GM23248 (cell line): ENCODE measurements around the gene NCOA3. TPM values are rescaled to one million over a fixed set of nuclear protein-coding genes. Genes with fewer than 3 reads are reported as not detected.

Experiments
- DNase-seq: peaks from one replicate; pipeline ENCODE4 v3.0.0-alpha.2; 2015
- H2AFZ ChIP-seq: fragments of 200-600 bp; sonication (generic); 2 replicates; pipeline ENCODE4 v1.6.1; 2016; ENCODE audit warnings: antibody characterized with exemption
- H3F3A ChIP-seq: fragments of 200-600 bp; sonication (generic); 2 replicates; pipeline ENCODE4 v1.6.1; 2016; ENCODE audit warnings: mild to moderate bottlenecking, antibody characterized with exemption, mixed run types; ENCODE audit not compliant: insufficient read depth
- H3K27ac ChIP-seq: fragments of 200-600 bp; sonication (generic); 2 replicates; pipeline ENCODE4 v1.5.1; 2016; ENCODE audit warnings: mild to moderate bottlenecking
- H3K27me3 ChIP-seq: fragments of 200-600 bp; sonication (generic); replicated peaks from 2 replicates; pipeline ENCODE4 v1.6.1; 2016; ENCODE audit warnings: mild to moderate bottlenecking; ENCODE audit not compliant: insufficient read depth
- H3K36me3 ChIP-seq: fragments of 200-600 bp; sonication (generic); 2 replicates; pipeline ENCODE4 v1.6.1; 2016; ENCODE audit warnings: low read depth, mild to moderate bottlenecking
- H3K4me1 ChIP-seq: fragments of 200-600 bp; sonication (generic); 2 replicates; pipeline ENCODE4 v1.6.1; 2016; ENCODE audit warnings: mild to moderate bottlenecking; ENCODE audit not compliant: insufficient read depth
- H3K4me2 ChIP-seq: fragments of 200-600 bp; sonication (generic); one replicate; pipeline ENCODE4 v1.6.1; 2016; ENCODE audit warnings: mild to moderate bottlenecking; ENCODE audit not compliant: unreplicated experiment
- H3K4me3 ChIP-seq: fragments of 200-600 bp; sonication (generic); 2 replicates; pipeline ENCODE4 v1.5.1; 2016; ENCODE audit warnings: mild to moderate bottlenecking
- H3K79me2 ChIP-seq: fragments of 200-600 bp; sonication (generic); 2 replicates; pipeline ENCODE4 v1.6.1; 2016; ENCODE audit warnings: mild to moderate bottlenecking; ENCODE audit not compliant: insufficient read depth
- H3K9ac ChIP-seq: fragments of 200-600 bp; sonication (generic); 2 replicates; pipeline ENCODE4 v1.6.1; 2016; ENCODE audit warnings: mild to moderate bottlenecking
- H3K9me2 ChIP-seq: fragments of 200-600 bp; sonication (generic); 2 replicates; pipeline ENCODE4 v1.6.1; 2016; ENCODE audit warnings: mixed run types, mild to moderate bottlenecking, moderate library complexity; ENCODE audit not compliant: insufficient read depth
- H3K9me3 ChIP-seq: fragments of 200-600 bp; sonication (generic); one replicate; pipeline ENCODE4 v1.6.1; 2017; ENCODE audit warnings: low read depth
- H4K20me1 ChIP-seq: fragments of 200-600 bp; sonication (generic); 2 replicates; pipeline ENCODE4 v1.6.0; 2016; ENCODE audit not compliant: insufficient read depth
- EZH2 ChIP-seq: fragments of 200-600 bp; sonication (generic); IDR thresholded peaks from 2 replicates; pipeline ENCODE4 v1.6.1; 2018; ENCODE audit warnings: antibody characterized with exemption, mild to moderate bottlenecking; ENCODE audit not compliant: insufficient read depth, poor library complexity, severe bottlenecking
- EZH2phosphoT487 ChIP-seq: fragments of 200-600 bp; sonication (generic); IDR thresholded peaks from 2 replicates; pipeline ENCODE4 v1.6.1; 2018; ENCODE audit warnings: antibody characterized with exemption, moderate library complexity, mild to moderate bottlenecking, low read depth; ENCODE audit not compliant: insufficient read depth
- WGBS, 2 experiments: methylation state at CpG; one replicate each; pipeline ENCODE4 v1.1.6; 2015 to 2017; ENCODE audit warnings: low lambda C conversion rate in 2 of 2, low coverage in 1 of 2; ENCODE audit errors: missing lambda C conversion rate in 2 of 2; 5-methylcytosine and 5-hydroxymethylcytosine counted together
- in situ Hi-C: fragments of 300-500 bp; cut with MboI; formaldehyde crosslinking; loops from 2 replicates; pipeline ENCODE4 v1.15.0; 2020
- polyA plus RNA-seq: library from polyadenylated mRNA; unstranded; fragments of >200 nt; fragmentation: Nextera tagmentation; extraction: Ambion mirVana; gene quantifications from 2 replicates; pipeline ENCODE4 v1.2.1, GENCODE V29; 2016
- total RNA-seq: library from RNA; depleted of rRNA; stranded (reverse); fragments of >200 nt; shearing (Covaris generic); gene quantifications from 2 replicates; pipeline ENCODE4 v1.2.3, GENCODE V29; 2014

The NCOA3 gene
- total and polyA plus RNA-seq, 2 experiments from 2014 or later, result 19.5 to 36.6 TPM

- in situ Hi-C loops, result loop anchor here (5.0 to 25.0 kb wide), 2 partner anchors 943 to 1238 kb away; partner anchors contain the start of gene ARFGEF2
- 77 to 82% methylated on average over 15 of the region's 15 CpGs for WGBS, 2 experiments
- H3K27ac ChIP-seq, result no peak overlapping the region
- H3K9me2 ChIP-seq, result no peaks in the 10 kb centered on the region
- no peaks in the 10 kb centered on the region for H3K27me3 ChIP-seq
- TF ChIP-seq EZH2 (no peak), EZH2phosphoT487 (no peak)
- H3K9me3 ChIP-seq, result no peaks in the 10 kb centered on the region
- no peak overlapping the region for H2AFZ ChIP-seq
- DNase-seq, result no peak
- H3K4me3 ChIP-seq, result no peak overlapping the region
- no peak overlapping the region for H3K4me2 ChIP-seq
- H3K4me1 ChIP-seq, result no peaks in the 10 kb centered on the region
- no peaks in the 10 kb centered on the region for H4K20me1 ChIP-seq
- H3K79me2 ChIP-seq, result no peaks in the 10 kb centered on the region
- H3K36me3 ChIP-seq, result no peaks in the 10 kb centered on the region
- no peak overlapping the region for H3K9ac ChIP-seq
- no peaks in the 10 kb centered on the region for H3F3A ChIP-seq
Observed at GRCh38 chr20:47674145-47674544, 172.5 kb downstream of the NCOA3 start.

GRCh38 chr20:47674686-47675085 lies 173.0 kb downstream of the NCOA3 start:
- H3K4me2 ChIP-seq, result no peak overlapping the region
- no peak overlapping the region for H3K9ac ChIP-seq
- H3K27me3 ChIP-seq, result no peaks in the 10 kb centered on the region
- in situ Hi-C loops, result loop anchor here (5.0 to 25.0 kb wide), 2 partner anchors 943 to 1238 kb away; partner anchors contain the start of gene ARFGEF2
- no peaks in the 10 kb centered on the region for H4K20me1 ChIP-seq
- H3K36me3 ChIP-seq, result no peaks in the 10 kb centered on the region
- no peak overlapping the region for H3K4me3 ChIP-seq
- no peak overlapping the region for H2AFZ ChIP-seq
- 63 to 65% methylated on average over 14 of the region's 14 CpGs for WGBS, 2 experiments
- H3K79me2 ChIP-seq, result no peaks in the 10 kb centered on the region
- H3K4me1 ChIP-seq, result no peaks in the 10 kb centered on the region
- TF ChIP-seq EZH2phosphoT487, result no peak
- TF ChIP-seq EZH2, result no peak
- no peak overlapping the region for H3K27ac ChIP-seq
- no peaks in the 10 kb centered on the region for H3K9me2 ChIP-seq
- H3F3A ChIP-seq, result no peaks in the 10 kb centered on the region
- H3K9me3 ChIP-seq, result no peaks in the 10 kb centered on the region
- no peak for DNase-seq

DNA sequence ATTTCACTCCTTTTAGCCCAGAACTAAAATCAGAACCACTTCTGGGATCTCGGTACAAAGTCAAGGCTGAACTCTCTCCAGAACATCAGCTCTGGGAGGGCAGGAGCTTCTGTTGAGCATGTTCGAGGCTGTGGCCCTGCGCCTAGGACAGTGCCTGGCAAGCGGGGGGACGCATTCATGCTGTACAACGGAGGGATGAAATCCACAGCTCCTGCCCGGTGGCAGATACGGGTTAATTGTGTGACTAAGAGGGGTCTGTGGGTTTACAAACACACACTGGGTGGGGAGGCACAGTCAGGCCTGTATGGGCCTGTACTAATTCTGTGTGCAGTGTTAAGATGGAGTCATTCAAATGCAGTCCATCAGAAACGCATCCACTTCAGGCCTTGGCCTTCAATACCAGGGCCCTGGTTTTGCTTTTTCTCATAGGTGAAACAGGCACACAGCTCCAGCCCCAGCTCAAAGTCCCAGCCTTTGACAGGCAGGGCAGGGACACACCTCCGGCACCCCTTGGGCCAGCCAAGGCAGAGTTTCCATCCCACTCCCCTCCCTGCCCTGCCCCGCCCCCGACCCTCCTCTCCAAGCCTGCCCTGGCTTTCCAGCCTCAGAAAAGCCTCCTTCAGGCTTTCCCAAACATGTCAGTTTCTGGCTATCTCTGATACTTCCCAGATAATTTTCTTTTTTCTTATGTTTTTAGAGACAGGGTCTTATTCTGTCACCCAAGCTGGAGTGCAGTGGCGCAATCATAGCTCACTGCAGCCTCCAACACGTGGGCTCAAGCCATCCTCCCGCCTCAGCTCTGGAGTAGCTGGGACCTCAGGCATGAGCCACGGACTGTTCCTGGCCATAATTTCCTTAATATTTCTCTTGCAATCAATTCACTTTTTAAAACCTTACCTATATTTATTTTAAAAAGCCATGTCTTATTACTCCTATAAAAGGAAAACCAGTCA lies 173.8 kb downstream of the NCOA3 start:
- Histone ChIP-seq H2AFZ (no peak overlapping the region), H3K9ac (no peak overlapping the region), H3K36me3 (no peaks in the 10 kb centered on the region), H3K4me2 (no peak overlapping the region), H3F3A (no peaks in the 10 kb centered on the region), H3K4me3 (no peak overlapping the region), H3K9me3 (no peaks in the 10 kb centered on the region), H3K27me3 (no peaks in the 10 kb centered on the region), H3K4me1 (no peaks in the 10 kb centered on the region), H3K9me2 (no peaks in the 10 kb centered on the region), H3K27ac (no peak overlapping the region), H4K20me1 (no peaks in the 10 kb centered on the region), H3K79me2 (no peaks in the 10 kb centered on the region)
- no peak for DNase-seq
- 88 to 91% methylated on average over 14 to 16 of the region's 16 CpGs for WGBS, 2 experiments
- in situ Hi-C loops, result no loop called here
- TF ChIP-seq EZH2phosphoT487 (no peak), EZH2 (no peak)

DNA sequence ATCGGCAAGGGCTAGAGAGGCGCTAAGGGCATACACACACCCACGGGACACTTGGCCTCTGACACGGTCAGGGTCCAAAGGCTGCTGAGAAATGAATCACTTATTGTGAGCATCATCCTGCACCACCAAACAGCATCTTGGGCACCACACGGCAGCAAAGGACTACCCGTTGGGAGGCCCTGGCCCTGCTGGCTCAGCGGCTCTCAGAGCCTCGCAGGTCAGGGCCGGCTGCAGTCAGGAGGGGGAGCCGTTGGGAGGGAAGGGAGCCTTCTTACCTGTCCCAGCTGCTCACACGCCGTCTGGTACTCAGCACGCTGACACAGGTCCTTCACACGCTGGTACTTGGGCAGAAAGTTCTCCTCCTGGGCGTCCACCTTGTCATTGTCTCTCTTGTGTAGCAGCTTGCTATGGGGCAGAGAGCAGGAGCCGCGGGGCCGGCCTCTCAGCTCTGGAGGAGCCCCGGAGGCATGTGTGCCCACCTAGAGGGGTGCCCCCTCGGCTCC lies 174.6 kb downstream of the NCOA3 start:
- no peak overlapping the region for H3K27ac ChIP-seq
- H3K4me1 ChIP-seq, result no peaks in the 10 kb centered on the region
- no peaks in the 10 kb centered on the region for H3K27me3 ChIP-seq
- no peak overlapping the region for H3K4me2 ChIP-seq
- H3K4me3 ChIP-seq, result no peak overlapping the region
- WGBS, 2 experiments, result 87 to 88% methylated on average over 19 to 20 of the region's 20 CpGs
- no peaks in the 10 kb centered on the region for H4K20me1 ChIP-seq
- DNase-seq, result no peak
- H3K9me3 ChIP-seq, result no peaks in the 10 kb centered on the region
- no peaks in the 10 kb centered on the region for H3K79me2 ChIP-seq
- no peak overlapping the region for H3K9ac ChIP-seq
- H3K36me3 ChIP-seq, result no peaks in the 10 kb centered on the region
- in situ Hi-C loops, result no loop called here
- H2AFZ ChIP-seq, result no peak overlapping the region
- no peaks in the 10 kb centered on the region for H3K9me2 ChIP-seq
- no peaks in the 10 kb centered on the region for H3F3A ChIP-seq
- TF ChIP-seq EZH2 (no peak), EZH2phosphoT487 (no peak)
